ENCODE results near the gene FAM240A.

FAM240A gene

GRCh38 chr3:46626039-46626438 is 13.7 kb downstream of the FAM240A start:
- DNase-seq (ENCODE audit: low spot score): no peak

- DNase-seq (ENCODE audit: low spot score): no peak
Observed at GRCh38 chr3:46627078-46627477, 14.8 kb downstream of the FAM240A start.

- DNase-seq (ENCODE audit: low spot score): no peak
Observed at GRCh38 chr3:46628901-46629369, 16.6 kb downstream of the FAM240A start.

GRCh38 chr3:46629551-46630517 is 17.5 kb downstream of the FAM240A start:
- peak; percentile 86 for DNase-seq (ENCODE audit: low spot score)

- no peak for DNase-seq (ENCODE audit: low spot score)
Observed at GRCh38 chr3:46632792-46633191, 20.5 kb downstream of the FAM240A start.

GRCh38 chr3:46634856-46635255 is 22.5 kb downstream of the FAM240A start:
- DNase-seq (ENCODE audit: low spot score): no peak

- no peak for DNase-seq (ENCODE audit: low spot score)
Observed at GRCh38 chr3:46639221-46639620, 26.9 kb downstream of the FAM240A start.

GRCh38 chr3:46640927-46641326 is 28.6 kb downstream of the FAM240A start:
- DNase-seq (ENCODE audit: low spot score): no peak

GRCh38 chr3:46642971-46643370 is 30.6 kb downstream of the FAM240A start:
- DNase-seq (ENCODE audit: low spot score): no peak

GRCh38 chr3:46643701-46644100 is 31.4 kb downstream of the FAM240A start:
- DNase-seq (ENCODE audit: low spot score): no peak

- peak; percentile 73 for DNase-seq (ENCODE audit: low spot score)
Observed at GRCh38 chr3:46646700-46647099, 34.4 kb downstream of the FAM240A start.

- no peak for DNase-seq (ENCODE audit: low spot score)
Observed at GRCh38 chr3:46648096-46648495, 35.8 kb downstream of the FAM240A start.

GRCh38 chr3:46649436-46649835 is 37.1 kb downstream of the FAM240A start:
- DNase-seq (ENCODE audit: low spot score): peak; percentile 71

GRCh38 chr3:46651084-46651483 is 38.8 kb downstream of the FAM240A start:
- DNase-seq (ENCODE audit: low spot score): no peak

- no peak for DNase-seq (ENCODE audit: low spot score)
Observed at GRCh38 chr3:46655271-46655670, 42.9 kb downstream of the FAM240A start.

GRCh38 chr3:46656778-46657556 is 44.6 kb downstream of the FAM240A start:
- no peak for DNase-seq (ENCODE audit: low spot score)

GRCh38 chr3:46659285-46659684 is 47.0 kb downstream of the FAM240A start:
- peak; percentile 20 for DNase-seq (ENCODE audit: low spot score)

- DNase-seq (ENCODE audit: low spot score): peak; percentile 42
Observed at GRCh38 chr3:46660003-46660402, 47.7 kb downstream of the FAM240A start.

GRCh38 chr3:46660543-46661523 is 48.5 kb downstream of the FAM240A start:
- DNase-seq (ENCODE audit: low spot score): no peak

- no peak for DNase-seq (ENCODE audit: low spot score)
Observed at GRCh38 chr3:46661776-46662766, 49.7 kb downstream of the FAM240A start.
